GM12878 (cell line): ENCODE data around the gene LRRC47. TPM values are rescaled to one million over a fixed set of nuclear protein-coding genes. Genes with fewer than 3 reads are reported as not detected.

Experiments
- ATAC-seq: fragments of 200-7000 bp; cut with Tn5 transposase; 3 replicates; pipeline ENCODE4 v1.9.1; 2020; ENCODE audit warnings: mild to moderate bottlenecking, moderate library complexity
- BruUV-seq: library from RNA; stranded (reverse); fragments of 400-500 nt; replicated peaks from 2 replicates; lab custom pipeline; 2021; lab: Mats Ljungman, UMichigan
- CTCF ChIA-PET: fragments of 300-600 bp; sonication (Branson Sonifier 250); formaldehyde crosslinking; extraction: SDS; loops from one replicate; lab custom pipeline; 2021; ENCODE audit warnings: inconsistent platforms; lab: Yijun Ruan, JAX
- POLR2A ChIA-PET: fragments of 350-600 bp; formaldehyde crosslinking; extraction: SDS; loops from one replicate; lab custom pipeline; 2021; ENCODE audit warnings: inconsistent platforms; lab: Charles Lee
- RAD21 ChIA-PET: fragments of 300-600 bp; sonication (Branson Sonifier 250); formaldehyde crosslinking; loops from one replicate; lab custom pipeline; 2023; ENCODE audit warnings: antibody characterized with exemption; ENCODE audit not compliant: unreplicated experiment; lab: Charles Lee
- SMC1A ChIA-PET: fragments of 300-600 bp; sonication (Branson Sonifier 250); formaldehyde crosslinking; loops from one replicate; lab custom pipeline; 2023; ENCODE audit not compliant: unreplicated experiment, uncharacterized antibody; lab: Charles Lee
- DNase-seq: peaks from one replicate; pipeline ENCODE4 v3.0.0-alpha.2; 2011; ENCODE audit warnings: low read depth, low spot score
- FAIRE-seq: peaks from 3 replicates; lab custom pipeline; 2011; peaks lifted over from hg19 to GRCh38; lab: Jason Lieb, UNC
- H2AFZ ChIP-seq: 2 replicates; pipeline ENCODE4 v1.6.0; 2011; ENCODE audit warnings: low read depth, low read length, control low read depth; ENCODE audit not compliant: control insufficient read depth
- H3K27ac ChIP-seq: 2 replicates; pipeline ENCODE4 v1.5.1; 2011; ENCODE audit warnings: control low read depth; ENCODE audit not compliant: control insufficient read depth, insufficient read depth
- H3K27me3 ChIP-seq, 2 experiments: replicated peaks in 1 of 2; 2 replicates each; pipeline versions ENCODE4 v1.6.0 to v1.6.1; 2011; ENCODE audit warnings: low read length in 1 of 2; ENCODE audit not compliant: control insufficient read depth in 2 of 2, insufficient read depth in 2 of 2
- H3K36me3 ChIP-seq, 2 experiments: 2 replicates each; pipeline ENCODE4 v1.5.1; 2011; ENCODE audit warnings: low read length in 1 of 2; ENCODE audit not compliant: control insufficient read depth in 2 of 2, insufficient read depth in 2 of 2
- H3K4me1 ChIP-seq: 2 replicates; pipeline ENCODE4 v1.6.1; 2011; ENCODE audit warnings: mild to moderate bottlenecking, low read length, moderate library complexity, mixed read lengths; ENCODE audit not compliant: control insufficient read depth, insufficient read depth
- H3K4me2 ChIP-seq: 2 replicates; pipeline ENCODE4 v1.6.0; 2011; ENCODE audit warnings: control low read depth; ENCODE audit not compliant: control insufficient read depth, insufficient read depth
- H3K4me3 ChIP-seq: fragments of 200-600 bp; sonication (generic); 2 replicates; pipeline ENCODE4 v1.5.1; 2016
- H3K79me2 ChIP-seq: 2 replicates; pipeline ENCODE4 v1.6.0; 2011; ENCODE audit warnings: low read length; ENCODE audit not compliant: control insufficient read depth, insufficient read depth
- H3K9ac ChIP-seq: 2 replicates; pipeline ENCODE4 v1.8.0; 2011; ENCODE audit warnings: low read length, control low read depth, mixed read lengths; ENCODE audit not compliant: control insufficient read depth, insufficient read depth
- H3K9me3 ChIP-seq: replicated peaks from 3 replicates; pipeline ENCODE4 v1.5.1; 2011; ENCODE audit warnings: mild to moderate bottlenecking, low read length; ENCODE audit not compliant: control insufficient read depth, insufficient read depth
- H4K20me1 ChIP-seq: 2 replicates; pipeline ENCODE4 v1.6.0; 2011; ENCODE audit not compliant: control insufficient read depth, insufficient read depth
- E2F8 ChIP-seq: fragments of 450-650 bp; IDR thresholded peaks from 2 replicates; pipeline ENCODE4 v1.6.1; 2018; ENCODE audit warnings: mild to moderate bottlenecking, low read depth, moderate library complexity; ENCODE audit not compliant: partially characterized antibody
- IRF3 ChIP-seq: fragments of 450-650 bp; IDR thresholded peaks from 2 replicates; pipeline ENCODE4 v1.6.1; 2014; ENCODE audit warnings: mild to moderate bottlenecking
- NFIC ChIP-seq: IDR thresholded peaks from 2 replicates; pipeline ENCODE4 v1.6.1; 2012; ENCODE audit warnings: low read depth, mild to moderate bottlenecking, inconsistent platforms, low read length, moderate library complexity
- SUPT20H ChIP-seq: IDR thresholded peaks from 2 replicates; pipeline ENCODE4 v1.6.1; 2011; ENCODE audit warnings: low read depth, mild to moderate bottlenecking, low read length, moderate library complexity, borderline replicate concordance; ENCODE audit not compliant: control insufficient read depth
- YY1 ChIP-seq: IDR thresholded peaks from 2 replicates; pipeline ENCODE4 v1.6.1; 2011; ENCODE audit warnings: low read depth, mild to moderate bottlenecking, low read length
- WGBS: methylation state at CpG from one replicate; pipeline ENCODE4 v1.1.6; 2016; ENCODE audit warnings: low lambda C conversion rate; ENCODE audit not compliant: insufficient replicate concordance, insufficient coverage; ENCODE audit errors: missing lambda C conversion rate; 5-methylcytosine and 5-hydroxymethylcytosine counted together
- in situ Hi-C: fragments of 300-500 bp; cut with MboI; formaldehyde crosslinking; loops from 9 replicates; pipeline ENCODE4 v1.14.3; 2018; ENCODE audit warnings: mixed read lengths
- intact Hi-C: fragments of 100-400 bp; cut with micrococcal nuclease; formaldehyde crosslinking; loops from one replicate; pipeline ENCODE4 v1.14.2; 2022; ENCODE audit not compliant: unreplicated experiment
- polyA plus RNA-seq, 11 experiments: library from polyadenylated mRNA; depleted of rRNA in 4 of 11; unstranded in 6 of 11; stranded (reverse) in 5 of 11; fragments of >200 nt; fragmentation: Nextera tagmentation in 4 of 11; fragmentation: Illumina TruSeq in 1 of 11; extraction: Ambion mirVana in 4 of 11; extraction: Trizol in 1 of 11; gene quantifications; 1 replicate in 1 of 11; 2 replicates in 10 of 11; pipeline versions ENCODE4 v1.2.1 to v1.2.3, GENCODE V29; 2011 to 2016; ENCODE audit warnings: inconsistent platforms in 2 of 11, missing spikeins in 2 of 11, low read depth in 1 of 11
- total RNA-seq, 4 experiments: library from RNA; depleted of rRNA in 3 of 4; stranded (reverse); fragments of >200 nt in 3 of 4; fragmentation: Illumina TruSeq in 1 of 4; extraction: Trizol in 1 of 4; gene quantifications; 2 replicates each; pipeline versions ENCODE4 v1.2.1 to v1.2.3, GENCODE V29; 2013 to 2021

Gene LRRC47
- total and polyA plus RNA-seq, 10 of the 15 experiments (the other 5 are each of a cell fraction or from before 2014, with no cell fraction given), result 2.5 to 34.6 (median 18.2) TPM

DNA sequence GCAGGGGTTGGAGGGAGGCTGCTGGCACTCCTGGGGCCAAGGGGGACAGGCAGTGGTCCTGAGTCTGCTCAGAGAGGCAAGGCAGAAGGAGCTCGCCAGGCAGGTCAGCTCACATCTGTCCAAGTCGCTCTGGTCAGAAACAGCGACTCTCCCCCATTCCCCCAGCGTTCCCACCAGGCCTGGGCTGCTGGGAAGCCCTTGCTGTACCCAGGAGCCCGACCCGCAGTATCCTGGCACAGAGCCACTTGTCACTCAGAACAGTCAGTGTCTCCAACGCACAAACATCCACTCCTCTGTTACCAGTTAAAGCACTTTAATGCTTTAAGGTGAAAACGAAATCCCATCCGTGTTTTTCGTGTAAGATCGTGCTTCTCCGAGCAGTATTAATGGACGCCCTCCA is 60.6 kb downstream of the LRRC47 start:
- WGBS, result 86% methylated on average over 13 of the region's 13 CpGs

GRCh38 chr1:3735027-3735681 is 61.1 kb downstream of the LRRC47 start:
- H3K9me3 ChIP-seq, result no peaks in the 10 kb centered on the region
- TF ChIP-seq SUPT20H, result no peak
- TF ChIP-seq E2F8, result no peak
- CTCF ChIA-PET, result interaction anchor here (1.5 kb wide), 1 partner anchor 11 kb away, joined by 5 read pairs; no protein-coding TSS in a partner anchor
- H3K79me2 ChIP-seq, result no peaks in the 10 kb centered on the region
- POLR2A ChIA-PET, result no interaction called here
- no peak overlapping the region for H3K4me3 ChIP-seq
- intact Hi-C loops (no loop called here), in situ Hi-C loops (no loop called here)
- WGBS, result 93% methylated on average over 11 of the region's 12 CpGs
- no TSS peak for BruUV-seq
- peaks cover 0 to 23% of the 10 kb centered on the region in 2 experiments; a peak in 3 of 4 replicates for H3K36me3 ChIP-seq
- no peaks in the 10 kb centered on the region for H3K27me3 ChIP-seq
- no peak overlapping the region for H3K9ac ChIP-seq
- no peaks in the 10 kb centered on the region for H3K4me1 ChIP-seq
- ATAC-seq (no peak), FAIRE-seq (no peak), DNase-seq (no peak)
- H2AFZ ChIP-seq, result no peak overlapping the region
- no peak overlapping the region for H3K27ac ChIP-seq
- no peaks in the 10 kb centered on the region for H4K20me1 ChIP-seq
- RAD21 ChIA-PET, result no interaction called here
- H3K4me2 ChIP-seq, result no peak overlapping the region
- SMC1A ChIA-PET, result no interaction called here

More for the DNA sequence above, 60.6 kb downstream of the LRRC47 start:
- no peak overlapping the region for H2AFZ ChIP-seq
- no peak for FAIRE-seq
- ChIA-PET POLR2A (no interaction called here), RAD21 (no interaction called here), SMC1A (no interaction called here), CTCF (interaction anchor here (1.5 kb wide), 1 partner anchor 11 kb away, joined by 5 read pairs; no protein-coding TSS in a partner anchor)
- no TSS peak for BruUV-seq
- no peak for DNase-seq
- in situ Hi-C loops, result no loop called here
- H3K4me3 ChIP-seq, result no peak overlapping the region
- no peaks in the 10 kb centered on the region for H4K20me1 ChIP-seq
- H3K36me3 ChIP-seq, result peaks cover 0 to 19% of the 10 kb centered on the region in 2 experiments; a peak in 3 of 4 replicates
- H3K79me2 ChIP-seq, result no peaks in the 10 kb centered on the region
- no peak overlapping the region for H3K27ac ChIP-seq
- ATAC-seq, result no peak; the same call in 2 of the 3 replicates
- no peaks in the 10 kb centered on the region for H3K27me3 ChIP-seq
- TF ChIP-seq IRF3 (no peak), NFIC (no peak), YY1 (no peak)
- H3K4me2 ChIP-seq, result no peak overlapping the region
- no peaks in the 10 kb centered on the region for H3K4me1 ChIP-seq
- H3K9ac ChIP-seq, result no peak overlapping the region
- intact Hi-C loops, result no loop called here
- H3K9me3 ChIP-seq, result no peaks in the 10 kb centered on the region
